Measurements from ENCODE around the gene IGSF9. TPM values are rescaled to one million over a fixed set of nuclear protein-coding genes. Genes with fewer than 3 reads are reported as not detected.

Gene IGSF9
- total and polyA plus RNA-seq, 2 of the 4 experiments (the other 2 are of a cell fraction) = 0.05 TPM; not detected in 1

- TF ChIP-seq, protein P1, sequence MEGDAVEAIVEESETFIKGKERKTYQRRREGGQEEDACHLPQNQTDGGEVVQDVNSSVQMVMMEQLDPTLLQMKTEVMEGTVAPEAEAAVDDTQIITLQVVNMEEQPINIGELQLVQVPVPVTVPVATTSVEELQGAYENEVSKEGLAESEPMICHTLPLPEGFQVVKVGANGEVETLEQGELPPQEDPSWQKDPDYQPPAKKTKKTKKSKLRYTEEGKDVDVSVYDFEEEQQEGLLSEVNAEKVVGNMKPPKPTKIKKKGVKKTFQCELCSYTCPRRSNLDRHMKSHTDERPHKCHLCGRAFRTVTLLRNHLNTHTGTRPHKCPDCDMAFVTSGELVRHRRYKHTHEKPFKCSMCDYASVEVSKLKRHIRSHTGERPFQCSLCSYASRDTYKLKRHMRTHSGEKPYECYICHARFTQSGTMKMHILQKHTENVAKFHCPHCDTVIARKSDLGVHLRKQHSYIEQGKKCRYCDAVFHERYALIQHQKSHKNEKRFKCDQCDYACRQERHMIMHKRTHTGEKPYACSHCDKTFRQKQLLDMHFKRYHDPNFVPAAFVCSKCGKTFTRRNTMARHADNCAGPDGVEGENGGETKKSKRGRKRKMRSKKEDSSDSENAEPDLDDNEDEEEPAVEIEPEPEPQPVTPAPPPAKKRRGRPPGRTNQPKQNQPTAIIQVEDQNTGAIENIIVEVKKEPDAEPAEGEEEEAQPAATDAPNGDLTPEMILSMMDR (conservative IDR thresholded peaks at IDR 0.05; ENCODE audit: low read depth, low read length) = no peak
Observed at GRCh38 chr1:159934136-159935039, 11.0 kb downstream of the IGSF9 start (continued).

- CTCF ChIA-PET = interaction anchor here (2.7 kb wide), 1 partner anchor 74 kb away, joined by 15 read pairs; no protein-coding TSS in a partner anchor
- intact Hi-C loops (cut with micrococcal nuclease) = no loop called here
- no peak overlapping the region for H3K4ac ChIP-seq (ENCODE audit: low read depth, low read length)
Observed at GRCh38 chr1:159933347-159933746, 12.1 kb downstream of the IGSF9 start.

More at GRCh38 chr1:159933347-159933746, 12.1 kb downstream of the IGSF9 start:
- WGBS, 2 experiments (ENCODE audit: extremely low coverage in 2 of 2, insufficient read length in 1 of 2) = 62% methylated on average over 3 of the region's 4 CpGs; no CpG with 5 or more reads in 1 of the 2 experiments
- no peak overlapping the region for H3K9ac ChIP-seq (ENCODE audit: low read depth, low read length)
- H3K4me1 ChIP-seq (ENCODE audit: control insufficient read depth, insufficient read depth, low read length) = no peaks in the 10 kb centered on the region
- peaks cover 16% of the 10 kb centered on the region; the same call in 1 of the 2 replicates for H3K27me3 ChIP-seq (ENCODE audit: control insufficient read depth, insufficient read depth, low read length)
- dilution Hi-C loops (cut with HindIII; ENCODE audit: low sequenced_read_pairs, unreplicated experiment) = no loop called here
- TF ChIP-seq BHLHE40 (IDR thresholded peaks at IDR 0.05; ENCODE audit: low read depth, low read length) (no peak), NFE2L2 (IDR thresholded peaks at IDR 0.05; ENCODE audit: low read depth, low read length) (no peak), RAD21 (IDR thresholded peaks at IDR 0.05; ENCODE audit: low read length) (no peak), RFX5 (IDR thresholded peaks at IDR 0.05; ENCODE audit: low read depth, low read length) (no peak), MXI1 (IDR thresholded peaks at IDR 0.05; ENCODE audit: borderline replicate concordance, low read depth, low read length) (no peak), CEBPB (IDR thresholded peaks at IDR 0.05; ENCODE audit: low read depth, low read length) (no peak), CHD1 (IDR thresholded peaks at IDR 0.05; ENCODE audit: low read depth, low read length) (no peak), MAZ (IDR thresholded peaks at IDR 0.05; ENCODE audit: borderline replicate concordance, low read depth, low read length) (no peak)
- no peaks in the 10 kb centered on the region for H4K20me1 ChIP-seq (ENCODE audit: insufficient read depth, low read length)
- H3K4me3 ChIP-seq (ENCODE audit: insufficient read depth, low read depth, low read length) = no peak overlapping the region
- H4K5ac ChIP-seq (ENCODE audit: low read depth, low read length) = no peak overlapping the region
- BruUV-seq (replicated peaks) = no TSS peak
- H2AK9ac ChIP-seq (replicated peaks; ENCODE audit: low read depth, low read length, poor library complexity) = no peak overlapping the region
- no peak overlapping the region for H4K91ac ChIP-seq (ENCODE audit: insufficient read depth, low read depth, low read length)
- H2AFZ ChIP-seq (replicated peaks; ENCODE audit: low read length, poor library complexity) = no peak overlapping the region
- no peak overlapping the region for H2BK15ac ChIP-seq (ENCODE audit: low read depth, low read length)
- H3K23ac ChIP-seq (ENCODE audit: low read depth, low read length) = no peak overlapping the region
- H2BK120ac ChIP-seq (ENCODE audit: low read depth, low read length) = no peak overlapping the region
- no peak overlapping the region for H2AK5ac ChIP-seq (ENCODE audit: low read depth, low read length)
- H3K9me3 ChIP-seq (ENCODE audit: control insufficient read depth, insufficient read depth, low read length) = no peaks in the 10 kb centered on the region
- H3K56ac ChIP-seq (ENCODE audit: extremely low read depth, insufficient read depth, low read length) = no peak overlapping the region
- no peak overlapping the region for H2BK20ac ChIP-seq (ENCODE audit: low read depth, low read length)
- ATAC-seq (ENCODE audit: low read depth) (no peak), DNase-seq (no peak)
- H4K8ac ChIP-seq (ENCODE audit: low read depth in 2 of 2, low read length in 2 of 2) = no peak overlapping the region
- H2BK5ac ChIP-seq (ENCODE audit: low read depth, low read length, poor library complexity, severe bottlenecking) = no peak overlapping the region
- no peaks in the 10 kb centered on the region for H3K9me1 ChIP-seq (ENCODE audit: insufficient read depth, low read length)
- POLR2A ChIA-PET (ENCODE audit: unreplicated experiment) = no interaction called here
- H3K14ac ChIP-seq (replicated peaks; ENCODE audit: low read depth, low read length) = no peak overlapping the region
- H3K18ac ChIP-seq (ENCODE audit: low read depth, low read length) = no peak overlapping the region
- H3K27ac ChIP-seq (ENCODE audit: insufficient read depth, low read length) = no peak overlapping the region
- H3K36me3 ChIP-seq (ENCODE audit: control insufficient read depth, insufficient read depth, low read length) = no peaks in the 10 kb centered on the region
- in situ Hi-C loops (cut with MboI; ENCODE audit: low sequenced_read_pairs) = loop anchor here (10.0 kb wide), 1 partner anchor 441 kb away; no protein-coding TSS in a partner anchor
- no peak overlapping the region for H3K4me2 ChIP-seq (ENCODE audit: low read depth, low read length)
- H3K79me1 ChIP-seq (ENCODE audit: low read depth in 1 of 2, low read length in 2 of 2) = no peaks in the 10 kb centered on the region

All from IMR-90 (cell line).